Body of pancreas (tissue), 4 donors: ENCODE results near the gene GPR137. TPM values are rescaled to one million over a fixed set of nuclear protein-coding genes. Genes with fewer than 3 reads are reported as not detected.

Experiments
- ATAC-seq: fragments of 150-250 bp; one replicate; pipeline ENCODE4 v1.9.1; 2016
- DNase-seq, 4 donors: peaks; one replicate each; pipeline ENCODE4 v3.0.0-alpha.2; 2019
- H3K27ac ChIP-seq, 4 donors: fragments of 200-600 bp; sonication (generic); 1 replicate in 3 of 4; 2 replicates in 1 of 4; pipeline versions ENCODE4 v1.5.1 to v1.6.1; 2016 to 2019; ENCODE audit warnings: mild to moderate bottlenecking in 1 of 4, mixed read lengths in 1 of 4, moderate library complexity in 1 of 4
- H3K27me3 ChIP-seq, 2 donors: fragments of 200-600 bp; sonication (generic); one replicate each; pipeline ENCODE4 v1.6.0; 2016; ENCODE audit warnings: mild to moderate bottlenecking in 1 of 2
- H3K36me3 ChIP-seq, 2 donors: fragments of 200-600 bp; sonication (generic); replicated peaks in 1 of 2; 2 replicates each; pipeline ENCODE4 v1.5.1; 2016; ENCODE audit warnings: low read depth in 2 of 2; ENCODE audit not compliant: insufficient read depth in 1 of 2
- H3K4me1 ChIP-seq: fragments of 200-600 bp; sonication (generic); one replicate; pipeline ENCODE4 v1.6.0; 2016
- H3K4me3 ChIP-seq, 2 donors: fragments of 200-600 bp; sonication (generic); 1 replicate in 1 of 2; 2 replicates in 1 of 2; pipeline ENCODE4 v1.5.1; 2016 to 2019
- H3K9me3 ChIP-seq, 3 donors: fragments of 200-600 bp; sonication (generic); 1 replicate in 2 of 3; 2 replicates in 1 of 3; pipeline ENCODE4 v1.5.1; 2016
- CTCF ChIP-seq, 7 experiments: fragments of 450-650 bp in 4 of 7; fragments of 200-600 bp in 3 of 7; sonication (generic) in 3 of 7; IDR thresholded peaks; one replicate each; pipeline ENCODE4 v1.5.1; 2016 to 2019; ENCODE audit warnings: antibody characterized with exemption in 7 of 7
- POLR2A ChIP-seq, 3 donors: fragments of 450-650 bp; IDR thresholded peaks; one replicate each; pipeline ENCODE4 v1.6.1; 2016; ENCODE audit warnings: antibody characterized with exemption in 3 of 3, mild to moderate bottlenecking in 2 of 3
- WGBS, 2 donors: methylation state at CpG; one replicate each; pipeline ENCODE4 v1.1.5; 2017; 5-methylcytosine and 5-hydroxymethylcytosine counted together
- intact Hi-C: fragments of 100-400 bp; cut with DNase I; formaldehyde crosslinking; loops from one replicate; pipeline ENCODE4 v1.15.1; 2023
- total RNA-seq, 2 donors: library from RNA; depleted of rRNA; stranded (reverse); fragments of >200 nt; gene quantifications; one replicate each; pipeline ENCODE4 v1.1.0, GENCODE V29; 2016

GPR137 gene
- total RNA-seq, 2 donors from 2014 or later, result 4.4 to 19.4 TPM

- no peaks in the 10 kb centered on the region for H3K27me3 ChIP-seq
- no peaks in the 10 kb centered on the region for H3K9me3 ChIP-seq
- no peak overlapping the region for H3K27ac ChIP-seq
- intact Hi-C loops, result no loop called here
- H3K4me3 ChIP-seq, result no peak overlapping the region
- H3K4me1 ChIP-seq, result no peaks in the 10 kb centered on the region
- no peak for TF ChIP-seq CTCF (IDR thresholded peaks at IDR 0.05)
- TF ChIP-seq POLR2A (IDR thresholded peaks at IDR 0.05), result no peak
- DNase-seq (no peak), ATAC-seq (no peak)
- 88 to 89% methylated on average over 6 to 18 of the region's 24 CpGs for WGBS, 2 donors
- H3K36me3 ChIP-seq, result no peaks in the 10 kb centered on the region
These were observed 27.3 kb upstream of the GPR137 start for GRCh38 chr11:64258356-64258755.

GRCh38 chr11:64258946-64259532 lies 26.6 kb upstream of the GPR137 start:
- no peak for TF ChIP-seq POLR2A (IDR thresholded peaks at IDR 0.05)
- no peak for TF ChIP-seq CTCF (IDR thresholded peaks at IDR 0.05)
- Histone ChIP-seq H3K4me1 (no peaks in the 10 kb centered on the region), H3K27ac (no peak overlapping the region), H3K4me3 (no peak overlapping the region), H3K27me3 (no peaks in the 10 kb centered on the region), H3K36me3 (no peaks in the 10 kb centered on the region), H3K9me3 (no peaks in the 10 kb centered on the region)
- ATAC-seq (no peak), DNase-seq (no peak)
- 93 to 94% methylated on average over 14 to 26 of the region's 32 CpGs for WGBS, 2 donors
- intact Hi-C loops, result no loop called here

- ATAC-seq, result no peak
- TF ChIP-seq POLR2A (IDR thresholded peaks at IDR 0.05), result no peak
- TF ChIP-seq CTCF (IDR thresholded peaks at IDR 0.05), result no peak
- 81 to 82% methylated on average over 4 of the region's 4 CpGs for WGBS, 2 donors
- Histone ChIP-seq H3K36me3 (no peaks in the 10 kb centered on the region), H3K9me3 (no peaks in the 10 kb centered on the region), H3K4me1 (no peaks in the 10 kb centered on the region), H3K4me3 (no peak overlapping the region), H3K27ac (no peak overlapping the region), H3K27me3 (no peaks in the 10 kb centered on the region)
- intact Hi-C loops, result no loop called here
- no peak for DNase-seq
These were observed 26.0 kb upstream of the GPR137 start for GRCh38 chr11:64259533-64260067.

GRCh38 chr11:64260147-64260708 lies 25.4 kb upstream of the GPR137 start:
- H3K27me3 ChIP-seq, result no peaks in the 10 kb centered on the region
- H3K27ac ChIP-seq, result no peak overlapping the region
- no peaks in the 10 kb centered on the region for H3K4me1 ChIP-seq
- no peak for ATAC-seq
- intact Hi-C loops, result no loop called here
- no peaks in the 10 kb centered on the region for H3K36me3 ChIP-seq
- TF ChIP-seq CTCF (IDR thresholded peaks at IDR 0.05) (no peak), POLR2A (IDR thresholded peaks at IDR 0.05) (no peak)
- H3K9me3 ChIP-seq, result no peaks in the 10 kb centered on the region
- H3K4me3 ChIP-seq, result no peak overlapping the region
- DNase-seq, result no peak
- WGBS, 2 donors, result 92 to 97% methylated on average over 5 to 6 of the region's 6 CpGs
